Measurements from ENCODE around the gene IFNAR2.

DNA sequence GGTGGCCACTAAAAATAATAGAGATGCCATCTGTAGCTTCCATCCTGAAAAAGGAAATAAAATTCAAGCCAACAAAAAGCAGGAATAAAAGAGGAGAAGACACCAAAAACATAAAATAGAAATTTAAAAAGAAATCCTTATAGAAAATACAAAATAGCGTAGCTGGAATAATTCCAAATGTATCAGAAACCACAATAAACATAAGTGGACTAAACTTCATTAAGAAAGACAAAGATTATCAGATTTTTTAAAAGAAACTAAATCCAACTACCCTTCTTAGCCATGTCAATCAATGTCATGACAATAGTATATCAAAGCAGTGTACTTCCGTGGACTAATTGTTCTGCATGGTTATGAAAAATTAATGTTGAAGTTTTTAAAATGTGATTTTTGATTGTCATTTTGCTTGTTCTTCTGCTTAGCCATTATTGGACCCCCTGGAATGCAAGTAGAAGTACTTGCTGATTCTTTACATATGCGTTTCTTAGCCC, 49.6 kb downstream of the IFNAR2 start:
- TF ChIP-seq TAF1 (IDR thresholded peaks at IDR 0.05; ENCODE audit: borderline replicate concordance, insufficient read depth, low read length) (no peak), POLR2AphosphoS5 (IDR thresholded peaks at IDR 0.05; ENCODE audit: low read depth, low read length) (no peak), SIN3A (IDR thresholded peaks at IDR 0.05; ENCODE audit: borderline replicate concordance, insufficient read depth, low read length) (no peak), FOXP2 (optimal IDR thresholded peaks at IDR 0.05; ENCODE audit: borderline replicate concordance, extremely low read depth, extremely low read length, insufficient read depth) (no peak)
- TF ChIP-seq, protein P1, sequence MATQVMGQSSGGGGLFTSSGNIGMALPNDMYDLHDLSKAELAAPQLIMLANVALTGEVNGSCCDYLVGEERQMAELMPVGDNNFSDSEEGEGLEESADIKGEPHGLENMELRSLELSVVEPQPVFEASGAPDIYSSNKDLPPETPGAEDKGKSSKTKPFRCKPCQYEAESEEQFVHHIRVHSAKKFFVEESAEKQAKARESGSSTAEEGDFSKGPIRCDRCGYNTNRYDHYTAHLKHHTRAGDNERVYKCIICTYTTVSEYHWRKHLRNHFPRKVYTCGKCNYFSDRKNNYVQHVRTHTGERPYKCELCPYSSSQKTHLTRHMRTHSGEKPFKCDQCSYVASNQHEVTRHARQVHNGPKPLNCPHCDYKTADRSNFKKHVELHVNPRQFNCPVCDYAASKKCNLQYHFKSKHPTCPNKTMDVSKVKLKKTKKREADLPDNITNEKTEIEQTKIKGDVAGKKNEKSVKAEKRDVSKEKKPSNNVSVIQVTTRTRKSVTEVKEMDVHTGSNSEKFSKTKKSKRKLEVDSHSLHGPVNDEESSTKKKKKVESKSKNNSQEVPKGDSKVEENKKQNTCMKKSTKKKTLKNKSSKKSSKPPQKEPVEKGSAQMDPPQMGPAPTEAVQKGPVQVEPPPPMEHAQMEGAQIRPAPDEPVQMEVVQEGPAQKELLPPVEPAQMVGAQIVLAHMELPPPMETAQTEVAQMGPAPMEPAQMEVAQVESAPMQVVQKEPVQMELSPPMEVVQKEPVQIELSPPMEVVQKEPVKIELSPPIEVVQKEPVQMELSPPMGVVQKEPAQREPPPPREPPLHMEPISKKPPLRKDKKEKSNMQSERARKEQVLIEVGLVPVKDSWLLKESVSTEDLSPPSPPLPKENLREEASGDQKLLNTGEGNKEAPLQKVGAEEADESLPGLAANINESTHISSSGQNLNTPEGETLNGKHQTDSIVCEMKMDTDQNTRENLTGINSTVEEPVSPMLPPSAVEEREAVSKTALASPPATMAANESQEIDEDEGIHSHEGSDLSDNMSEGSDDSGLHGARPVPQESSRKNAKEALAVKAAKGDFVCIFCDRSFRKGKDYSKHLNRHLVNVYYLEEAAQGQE (IDR thresholded peaks at IDR 0.05; ENCODE audit: insufficient read depth in 1 of 2, low read depth in 2 of 2, low read length in 2 of 2), result no peak
